GM21619 (cell line): ENCODE data around the gene GALNT13.

ENCODE experiments used
- ATAC-seq: cut with Tn5 transposase; IDR thresholded peaks from one replicate; pipeline ENCODE4 v1.9.1; 2021; ENCODE audit not compliant: unreplicated experiment

Gene GALNT13

GRCh38 chr2:154203902-154204301, 332.2 kb downstream of the GALNT13 start:
- no peak for ATAC-seq

DNA sequence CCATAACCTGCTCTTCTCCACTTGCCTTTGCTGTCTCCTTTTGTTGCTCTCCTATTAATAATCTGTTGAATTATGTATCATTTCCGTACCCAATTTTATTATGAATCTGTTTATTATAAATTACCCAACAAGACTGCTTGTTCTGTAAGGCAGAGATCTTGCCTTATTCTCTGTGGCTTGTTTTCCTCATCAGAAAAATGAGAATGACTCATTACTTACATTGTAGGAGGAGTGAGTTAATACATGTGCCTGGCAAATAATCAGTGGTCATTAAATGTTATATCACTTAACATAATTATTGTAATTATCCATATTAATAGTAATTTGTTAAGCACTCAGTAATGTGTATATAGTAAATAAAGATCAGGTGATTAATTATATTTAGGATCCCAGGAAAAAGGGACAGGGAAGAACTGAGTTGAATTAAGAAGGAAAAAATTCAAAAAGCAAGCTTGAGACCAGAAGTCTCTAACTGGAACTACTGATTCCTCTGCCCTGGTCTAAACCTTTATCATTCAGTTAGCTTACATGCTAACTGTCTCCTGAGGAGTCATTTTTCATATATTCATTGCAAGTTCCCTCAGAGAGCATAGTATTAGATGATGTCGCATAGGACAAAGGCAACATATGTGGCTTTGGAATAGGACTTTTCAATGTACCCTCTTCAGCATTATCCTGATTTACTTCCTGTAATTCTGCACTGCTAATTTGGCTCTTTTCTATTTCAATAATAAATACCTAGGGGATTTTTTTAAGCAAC, 335.7 kb downstream of the GALNT13 start:
- no peak for ATAC-seq

DNA sequence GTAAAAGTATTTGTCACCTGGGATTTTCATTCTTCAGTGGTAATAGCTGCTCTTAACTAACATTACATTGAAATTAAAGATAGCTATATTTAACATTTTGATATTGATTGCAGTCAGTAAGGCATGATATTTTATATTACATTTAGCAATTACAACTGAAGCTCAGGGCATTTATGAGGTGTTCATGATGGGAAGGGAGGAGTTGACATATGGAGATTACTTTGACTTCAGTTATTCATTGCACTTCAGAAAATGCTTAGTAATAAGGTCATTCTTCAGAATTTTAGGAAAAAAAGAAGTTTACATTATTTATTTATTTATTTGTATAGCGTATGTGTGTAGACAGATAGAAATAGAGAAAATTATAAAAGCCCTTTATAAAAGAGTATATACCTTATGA, 352.0 kb downstream of the GALNT13 start:
- no peak for ATAC-seq

GRCh38 chr2:154226931-154227330, 355.2 kb downstream of the GALNT13 start:
- ATAC-seq: no peak

- ATAC-seq: no peak
Observed at GRCh38 chr2:154228566-154229280, 357.0 kb downstream of the GALNT13 start.

DNA sequence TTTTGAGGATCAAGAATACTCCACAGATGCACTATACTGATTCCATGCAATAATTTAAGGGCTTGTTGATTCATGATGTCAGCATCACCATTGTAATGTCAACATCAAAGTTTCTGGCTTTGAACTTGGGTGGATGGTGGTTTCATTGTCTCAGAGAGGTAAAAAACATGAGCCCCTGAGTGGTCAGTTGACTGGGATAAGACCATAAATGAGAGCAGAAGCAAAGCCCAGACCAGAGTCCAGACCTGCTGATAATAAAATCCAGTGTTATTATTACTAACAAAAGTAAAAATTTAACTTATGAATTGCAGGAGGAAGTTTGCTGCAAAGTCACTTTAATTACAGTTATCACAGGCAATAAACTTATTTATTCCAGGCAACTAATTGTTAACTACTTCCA, 358.2 kb downstream of the GALNT13 start:
- ATAC-seq: no peak

DNA sequence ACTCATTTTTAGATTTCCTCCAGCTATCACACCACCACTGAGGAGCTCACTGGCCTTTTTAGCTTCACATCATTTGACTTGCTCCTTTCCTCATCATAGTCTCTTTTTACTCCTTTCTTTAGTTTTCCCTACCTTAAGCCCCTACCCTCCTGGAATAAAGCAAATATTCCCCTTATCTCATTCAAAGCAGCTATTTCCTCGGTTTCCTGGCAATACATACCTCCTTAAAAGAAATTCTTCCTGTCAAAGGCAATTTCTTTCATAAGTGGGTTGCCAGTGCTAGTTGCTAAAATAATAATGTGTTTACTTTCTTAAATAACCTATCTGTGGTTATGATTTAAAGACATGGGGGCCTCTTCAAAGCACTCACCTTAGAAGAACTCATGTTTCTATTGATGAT, 359.3 kb downstream of the GALNT13 start:
- ATAC-seq: no peak

DNA sequence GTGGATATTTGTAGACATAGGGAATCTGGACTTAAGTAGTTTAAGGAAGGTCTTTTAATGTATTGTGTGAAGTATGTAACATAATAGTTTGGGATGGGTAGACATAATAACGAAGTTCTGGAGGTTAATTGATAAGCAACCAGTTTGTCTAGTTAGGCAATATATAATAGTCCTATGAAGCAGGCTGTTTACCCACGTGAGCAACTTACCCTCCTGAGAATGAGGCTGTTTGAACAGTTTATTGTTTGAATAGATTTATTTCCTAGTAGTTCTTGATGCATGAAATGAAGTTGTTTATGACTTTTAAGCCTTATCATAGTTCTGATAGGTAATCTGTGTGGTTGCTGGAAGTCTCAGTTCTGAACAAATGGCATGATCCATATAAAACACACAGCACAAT, 361.5 kb downstream of the GALNT13 start:
- no peak for ATAC-seq

GRCh38 chr2:154238252-154238651, 366.5 kb downstream of the GALNT13 start:
- ATAC-seq: no peak

DNA sequence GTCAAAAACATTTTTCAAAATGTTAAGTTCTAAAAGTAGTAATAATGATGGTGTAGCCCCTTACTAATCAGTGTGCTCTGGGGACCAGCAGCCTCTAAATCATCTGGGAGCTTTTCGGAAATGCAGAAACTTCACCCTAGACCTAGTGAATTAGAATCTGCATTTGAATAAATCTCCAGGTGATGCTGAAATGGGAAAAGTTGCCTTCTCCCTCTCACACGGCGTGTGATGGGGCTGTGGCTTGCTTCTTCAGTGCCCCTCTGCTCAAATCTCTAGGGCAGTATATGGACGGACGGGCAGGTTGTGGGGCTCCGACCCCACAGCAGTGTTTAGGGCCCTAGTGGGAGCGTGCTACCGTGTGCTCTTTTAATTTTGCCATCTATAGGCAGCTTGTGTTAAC, 368.6 kb downstream of the GALNT13 start:
- no peak for ATAC-seq

DNA sequence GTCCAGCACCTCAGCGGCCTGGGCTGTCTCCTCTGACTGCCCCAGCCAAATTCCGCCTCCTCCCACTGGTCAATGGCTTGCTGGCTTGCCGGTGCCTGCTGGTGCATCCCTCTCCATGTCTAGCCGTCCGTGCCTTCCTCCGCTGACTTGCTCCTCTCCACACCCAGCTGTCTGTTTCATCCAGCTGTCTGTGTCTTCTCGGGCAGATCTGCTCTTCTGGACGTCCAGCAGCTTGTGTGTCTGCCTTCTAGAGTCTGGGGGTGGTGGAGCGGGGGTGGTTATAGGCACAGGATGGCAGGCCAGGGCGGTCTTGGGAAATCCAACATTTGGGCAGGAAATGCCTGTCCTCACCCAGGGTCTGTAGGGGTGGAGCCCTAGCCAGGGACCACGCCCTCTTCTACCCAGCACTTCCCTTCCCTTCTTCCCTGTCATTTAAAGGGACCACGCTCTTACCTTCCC, 369.2 kb downstream of the GALNT13 start:
- ATAC-seq: no peak

- ATAC-seq: no peak
Observed at GRCh38 chr2:154242687-154243086, 371.0 kb downstream of the GALNT13 start.

- no peak for ATAC-seq
Observed at GRCh38 chr2:154243685-154244084, 372.0 kb downstream of the GALNT13 start.

GRCh38 chr2:154244932-154245331, 373.2 kb downstream of the GALNT13 start:
- ATAC-seq: no peak

DNA sequence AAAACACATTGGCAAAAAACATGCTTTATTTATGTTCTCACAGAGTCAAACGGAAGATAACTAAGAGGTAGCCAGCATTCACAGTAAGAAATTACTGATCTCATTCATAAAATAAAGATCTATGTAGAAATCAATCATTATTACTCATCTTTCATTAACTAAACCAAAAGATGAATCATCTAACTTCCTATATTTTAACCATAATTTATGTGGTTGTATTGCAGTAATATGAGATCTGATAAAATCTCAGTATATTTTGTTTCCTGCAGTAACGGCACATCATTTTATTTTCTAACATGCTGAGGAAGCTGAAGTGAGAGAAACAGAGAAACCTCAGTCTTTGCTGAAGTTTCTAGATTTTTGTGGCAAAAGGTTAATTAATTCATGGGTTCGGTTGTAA, 375.8 kb downstream of the GALNT13 start:
- ATAC-seq: no peak

GRCh38 chr2:154256136-154256535, 384.4 kb downstream of the GALNT13 start:
- no peak for ATAC-seq

GRCh38 chr2:154259030-154259429, 387.3 kb downstream of the GALNT13 start:
- ATAC-seq: no peak

- ATAC-seq: no peak
Observed at GRCh38 chr2:154261473-154262027, 389.8 kb downstream of the GALNT13 start.

- no peak for ATAC-seq
Observed at GRCh38 chr2:154263206-154263605, 391.5 kb downstream of the GALNT13 start.

GRCh38 chr2:154264024-154264423, 392.3 kb downstream of the GALNT13 start:
- no peak for ATAC-seq

DNA sequence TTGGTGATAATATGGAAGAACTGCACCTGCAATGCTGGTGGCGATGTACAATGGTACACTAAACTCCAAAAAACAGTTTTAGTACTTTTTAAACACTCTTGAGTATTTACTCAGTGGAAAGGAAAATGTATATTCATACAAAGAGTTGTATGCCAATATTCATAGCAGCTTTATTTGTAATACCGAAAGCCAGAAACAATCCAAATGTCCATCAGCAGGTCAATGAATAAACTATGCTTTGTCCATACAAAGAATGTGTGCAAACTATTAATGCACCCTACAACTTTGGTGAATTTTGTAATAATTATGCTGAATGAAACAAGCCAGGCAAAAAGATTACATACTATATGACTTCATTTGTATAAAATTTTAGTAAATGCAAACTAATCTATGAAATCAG, 396.3 kb downstream of the GALNT13 start:
- no peak for ATAC-seq

GRCh38 chr2:154280543-154280942, 408.8 kb downstream of the GALNT13 start:
- no peak for ATAC-seq
